PC-9 (cell line): ENCODE results near the gene DDX19B.

Experiments
- EZH2 ChIP-seq: fragments of 200-600 bp; sonication (generic); IDR thresholded peaks from 2 replicates; pipeline ENCODE4 v1.8.0; 2017; ENCODE audit warnings: antibody characterized with exemption, low read depth
- TF ChIP-seq, protein P1 (sequence below): fragments of 200-600 bp; sonication (generic); conservative IDR thresholded peaks from 2 replicates; pipeline ENCODE4 v1.6.1; 2017; ENCODE audit warnings: mixed run types, antibody characterized with exemption, mild to moderate bottlenecking, moderate library complexity

DNA sequence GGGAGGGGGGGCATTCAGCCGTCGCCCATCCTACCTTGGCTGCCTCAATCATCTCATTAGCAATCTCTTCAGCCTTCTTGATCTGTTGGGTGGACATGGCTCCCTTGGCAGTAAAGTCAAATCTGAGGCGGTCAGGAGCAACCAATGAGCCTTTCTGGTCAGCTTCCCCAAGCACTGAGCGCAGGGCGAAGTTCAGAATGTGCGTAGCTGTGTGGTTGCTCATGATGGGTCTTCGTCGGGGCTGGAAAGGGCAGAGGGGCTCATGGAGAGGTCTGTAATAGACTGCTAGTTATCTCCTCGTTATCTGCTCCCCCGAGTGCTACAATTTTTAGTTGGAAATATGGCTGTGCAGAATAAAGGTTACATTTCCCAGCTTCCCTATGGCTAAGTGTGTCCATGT, 40.0 kb upstream of the DDX19B start:
- TF ChIP-seq, protein P1, sequence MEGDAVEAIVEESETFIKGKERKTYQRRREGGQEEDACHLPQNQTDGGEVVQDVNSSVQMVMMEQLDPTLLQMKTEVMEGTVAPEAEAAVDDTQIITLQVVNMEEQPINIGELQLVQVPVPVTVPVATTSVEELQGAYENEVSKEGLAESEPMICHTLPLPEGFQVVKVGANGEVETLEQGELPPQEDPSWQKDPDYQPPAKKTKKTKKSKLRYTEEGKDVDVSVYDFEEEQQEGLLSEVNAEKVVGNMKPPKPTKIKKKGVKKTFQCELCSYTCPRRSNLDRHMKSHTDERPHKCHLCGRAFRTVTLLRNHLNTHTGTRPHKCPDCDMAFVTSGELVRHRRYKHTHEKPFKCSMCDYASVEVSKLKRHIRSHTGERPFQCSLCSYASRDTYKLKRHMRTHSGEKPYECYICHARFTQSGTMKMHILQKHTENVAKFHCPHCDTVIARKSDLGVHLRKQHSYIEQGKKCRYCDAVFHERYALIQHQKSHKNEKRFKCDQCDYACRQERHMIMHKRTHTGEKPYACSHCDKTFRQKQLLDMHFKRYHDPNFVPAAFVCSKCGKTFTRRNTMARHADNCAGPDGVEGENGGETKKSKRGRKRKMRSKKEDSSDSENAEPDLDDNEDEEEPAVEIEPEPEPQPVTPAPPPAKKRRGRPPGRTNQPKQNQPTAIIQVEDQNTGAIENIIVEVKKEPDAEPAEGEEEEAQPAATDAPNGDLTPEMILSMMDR = no peak
- no peak for TF ChIP-seq EZH2
